HUES64 (cell line): Measurements from ENCODE around the gene ZFPM1.

ENCODE experiments used
- H3K27ac ChIP-seq: 2 replicates; pipeline ENCODE4 v1.7.0; 2013; ENCODE audit warnings: low read depth, low read length, inconsistent platforms
- H3K27me3 ChIP-seq: 2 replicates; pipeline ENCODE4 v1.6.1; 2013; ENCODE audit warnings: mild to moderate bottlenecking, low read length; ENCODE audit not compliant: insufficient read depth
- H3K36me3 ChIP-seq: 2 replicates; pipeline ENCODE4 v1.6.1; 2013; ENCODE audit warnings: mild to moderate bottlenecking, low read length; ENCODE audit not compliant: insufficient read depth
- H3K4me1 ChIP-seq: 2 replicates; pipeline ENCODE4 v1.6.1; 2013; ENCODE audit warnings: mild to moderate bottlenecking, low read length, moderate library complexity; ENCODE audit not compliant: insufficient read depth
- H3K4me3 ChIP-seq: 2 replicates; pipeline ENCODE4 v1.5.1; 2013; ENCODE audit warnings: mild to moderate bottlenecking, low read length, moderate library complexity
- H3K9ac ChIP-seq: 2 replicates; pipeline ENCODE4 v1.6.1; 2013; ENCODE audit warnings: mild to moderate bottlenecking, low read depth, low read length
- H3K9me3 ChIP-seq: 2 replicates; pipeline ENCODE4 v1.6.1; 2013; ENCODE audit warnings: low read depth, low read length; ENCODE audit not compliant: insufficient read depth
- WGBS: fragments of 150-250, 120-280 bp; methylation state at CpG from one replicate; pipeline ENCODE4 v1.1.7; 2013; ENCODE audit warnings: missing lambda C conversion rate; 5-methylcytosine and 5-hydroxymethylcytosine counted together

Gene ZFPM1

GRCh38 chr16:88436796-88437195 lies 16.3 kb upstream of the ZFPM1 start:
- H3K4me3 ChIP-seq = no peak overlapping the region
- WGBS = 94% methylated on average over 36 of the region's 36 CpGs
- H3K9ac ChIP-seq = no peak overlapping the region
- peaks cover 3% of the 10 kb centered on the region; the same call in 1 of the 2 replicates for H3K27me3 ChIP-seq
- no peaks in the 10 kb centered on the region for H3K9me3 ChIP-seq
- no peak overlapping the region for H3K27ac ChIP-seq
- H3K36me3 ChIP-seq = no peaks in the 10 kb centered on the region
- no peaks in the 10 kb centered on the region for H3K4me1 ChIP-seq

- no peaks in the 10 kb centered on the region for H3K4me1 ChIP-seq
- H3K27ac ChIP-seq = no peak overlapping the region
- H3K9ac ChIP-seq = no peak overlapping the region
- 41% methylated on average over 55 of the region's 55 CpGs for WGBS
- no peaks in the 10 kb centered on the region for H3K36me3 ChIP-seq
- H3K9me3 ChIP-seq = no peaks in the 10 kb centered on the region
- no peak overlapping the region for H3K4me3 ChIP-seq
- no peaks in the 10 kb centered on the region for H3K27me3 ChIP-seq
Measured at GRCh38 chr16:88437367-88437964, 15.6 kb upstream of the ZFPM1 start.

- H3K9me3 ChIP-seq = no peaks in the 10 kb centered on the region
- WGBS = 92% methylated on average over 32 of the region's 32 CpGs
- no peak overlapping the region for H3K9ac ChIP-seq
- no peak overlapping the region for H3K27ac ChIP-seq
- no peaks in the 10 kb centered on the region for H3K36me3 ChIP-seq
- no peaks in the 10 kb centered on the region for H3K4me1 ChIP-seq
- no peaks in the 10 kb centered on the region for H3K27me3 ChIP-seq
- no peak overlapping the region for H3K4me3 ChIP-seq
Measured at GRCh38 chr16:88438084-88438870, 14.8 kb upstream of the ZFPM1 start.

GRCh38 chr16:88439016-88439415 lies 14.1 kb upstream of the ZFPM1 start:
- no peaks in the 10 kb centered on the region for H3K27me3 ChIP-seq
- no peak overlapping the region for H3K27ac ChIP-seq
- H3K4me3 ChIP-seq = no peak overlapping the region
- H3K4me1 ChIP-seq = no peaks in the 10 kb centered on the region
- no peaks in the 10 kb centered on the region for H3K36me3 ChIP-seq
- H3K9ac ChIP-seq = no peak overlapping the region
- no peaks in the 10 kb centered on the region for H3K9me3 ChIP-seq
- 88% methylated on average over 17 of the region's 17 CpGs for WGBS

- 91% methylated on average over 12 of the region's 12 CpGs for WGBS
Measured at GRCh38 chr16:88439706-88440105, 13.4 kb upstream of the ZFPM1 start.

GRCh38 chr16:88440111-88440510 lies 13.0 kb upstream of the ZFPM1 start:
- no peaks in the 10 kb centered on the region for H3K4me1 ChIP-seq
- H3K27me3 ChIP-seq = no peaks in the 10 kb centered on the region
- no peaks in the 10 kb centered on the region for H3K36me3 ChIP-seq
- no peak overlapping the region for H3K4me3 ChIP-seq
- H3K9ac ChIP-seq = no peak overlapping the region
- WGBS = 82% methylated on average over 10 of the region's 14 CpGs
- H3K9me3 ChIP-seq = no peaks in the 10 kb centered on the region
- no peak overlapping the region for H3K27ac ChIP-seq

More at GRCh38 chr16:88439706-88440105, 13.4 kb upstream of the ZFPM1 start:
- no peak overlapping the region for H3K9ac ChIP-seq
- H3K4me3 ChIP-seq = no peak overlapping the region
- no peaks in the 10 kb centered on the region for H3K36me3 ChIP-seq
- H3K9me3 ChIP-seq = no peaks in the 10 kb centered on the region
- no peak overlapping the region for H3K27ac ChIP-seq
- H3K27me3 ChIP-seq = no peaks in the 10 kb centered on the region
- H3K4me1 ChIP-seq = no peaks in the 10 kb centered on the region

GRCh38 chr16:88440686-88441405 lies 12.2 kb upstream of the ZFPM1 start:
- Histone ChIP-seq H3K27ac (no peak overlapping the region), H3K27me3 (no peaks in the 10 kb centered on the region), H3K4me3 (no peak overlapping the region), H3K9me3 (no peaks in the 10 kb centered on the region), H3K4me1 (no peaks in the 10 kb centered on the region), H3K36me3 (no peaks in the 10 kb centered on the region), H3K9ac (no peak overlapping the region)
- 89% methylated on average over 23 of the region's 24 CpGs for WGBS

- Histone ChIP-seq H3K9ac (no peak overlapping the region), H3K27ac (no peak overlapping the region), H3K4me1 (no peaks in the 10 kb centered on the region), H3K9me3 (no peaks in the 10 kb centered on the region), H3K4me3 (no peak overlapping the region), H3K27me3 (peaks cover under 1% of the 10 kb centered on the region; the same call in 1 of the 2 replicates), H3K36me3 (no peaks in the 10 kb centered on the region)
- WGBS = 91% methylated on average over 14 of the region's 14 CpGs
Measured at GRCh38 chr16:88441460-88441859, 11.6 kb upstream of the ZFPM1 start.

DNA sequence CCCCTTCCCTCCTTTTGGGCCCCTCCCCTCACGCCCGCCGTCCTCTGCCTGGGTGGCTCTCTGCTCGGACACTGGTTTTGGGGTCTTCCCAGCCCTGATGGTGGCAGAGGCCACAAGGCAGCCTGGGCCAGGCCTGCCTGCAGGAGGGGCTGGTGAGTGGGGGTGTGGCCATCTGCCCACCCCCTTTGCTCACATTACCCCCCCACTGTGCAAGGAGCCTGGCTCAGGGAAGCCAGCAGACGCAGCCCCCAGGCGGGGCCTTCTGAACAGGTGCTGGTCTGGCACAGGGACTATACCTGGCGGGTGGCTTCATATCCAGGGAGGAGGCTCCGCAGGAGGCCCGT lies 10.7 kb upstream of the ZFPM1 start:
- Histone ChIP-seq H3K27me3 (peaks cover 2% of the 10 kb centered on the region; the same call in 1 of the 2 replicates), H3K9ac (no peak overlapping the region), H3K4me3 (no peak overlapping the region), H3K9me3 (no peaks in the 10 kb centered on the region), H3K36me3 (no peaks in the 10 kb centered on the region), H3K4me1 (no peaks in the 10 kb centered on the region), H3K27ac (no peak overlapping the region)
- WGBS = 82% methylated on average over 9 of the region's 9 CpGs

- Histone ChIP-seq H3K36me3 (no peaks in the 10 kb centered on the region), H3K9me3 (no peaks in the 10 kb centered on the region), H3K27ac (no peak overlapping the region), H3K4me3 (no peak overlapping the region), H3K4me1 (no peaks in the 10 kb centered on the region), H3K9ac (no peak overlapping the region), H3K27me3 (peaks cover 2% of the 10 kb centered on the region; the same call in 1 of the 2 replicates)
- 48% methylated on average over 40 of the region's 40 CpGs for whole genome bisulfite sequencing
Measured at GRCh38 chr16:88442727-88443576, 10.1 kb upstream of the ZFPM1 start.
